GM19035 (cell line): ENCODE measurements around the gene KLK1.
"Not testable (repeated sequence)": the region's sequence is repeated elsewhere in the genome, so short reads cannot be mapped to it uniquely, and the experiment has no call there.

Experiments used
- ATAC-seq: cut with Tn5 transposase; IDR thresholded peaks from one replicate; pipeline ENCODE4 v1.9.1; 2021; ENCODE audit not compliant: unreplicated experiment

The KLK1 gene

GRCh38 chr19:50794074-50794875 lies 29.3 kb downstream of the KLK1 start:
- no peak for ATAC-seq

GRCh38 chr19:50793558-50794065 lies 30.0 kb downstream of the KLK1 start:
- no peak for ATAC-seq

GRCh38 chr19:50792272-50793250 lies 31.0 kb downstream of the KLK1 start:
- no peak for ATAC-seq

GRCh38 chr19:50791594-50792271 lies 31.9 kb downstream of the KLK1 start:
- ATAC-seq: no peak

- no peak for ATAC-seq
These were observed 32.6 kb downstream of the KLK1 start for GRCh38 chr19:50790922-50791467.

GRCh38 chr19:50790396-50790795 lies 33.2 kb downstream of the KLK1 start, which contains the start of gene ACP4:
TSS of gene ACP4 (plus strand) at chr19:50790415. CDS start at chr19:50790415, 0 bp downstream.
- ATAC-seq: no peak

- ATAC-seq: no peak
These were observed 38.3 kb downstream of the KLK1 start for GRCh38 chr19:50785329-50785728.

GRCh38 chr19:50784710-50785109 lies 38.9 kb downstream of the KLK1 start:
- no peak for ATAC-seq

GRCh38 chr19:50783848-50784152 lies 39.8 kb downstream of the KLK1 start:
- ATAC-seq: not testable (repeated sequence)

GRCh38 chr19:50780753-50781435 lies 42.7 kb downstream of the KLK1 start:
- ATAC-seq: no peak

GRCh38 chr19:50779504-50780457 lies 43.8 kb downstream of the KLK1 start:
- no peak for ATAC-seq

GRCh38 chr19:50778906-50779430 lies 44.6 kb downstream of the KLK1 start:
- ATAC-seq: no peak

GRCh38 chr19:50777830-50778303 lies 45.7 kb downstream of the KLK1 start:
- no peak for ATAC-seq

GRCh38 chr19:50777261-50777660 lies 46.3 kb downstream of the KLK1 start:
- no peak for ATAC-seq

GRCh38 chr19:50776131-50776530 lies 47.5 kb downstream of the KLK1 start:
- no peak for ATAC-seq

GRCh38 chr19:50773454-50773853 lies 50.1 kb downstream of the KLK1 start:
- not testable (repeated sequence) for ATAC-seq

- ATAC-seq: not testable (repeated sequence)
These were observed 50.7 kb downstream of the KLK1 start for GRCh38 chr19:50772912-50773311.

- no peak for ATAC-seq
These were observed 51.1 kb downstream of the KLK1 start for GRCh38 chr19:50772476-50772875.

GRCh38 chr19:50770888-50771287 lies 52.7 kb downstream of the KLK1 start:
- ATAC-seq: no peak
